Measurements from ENCODE around the gene PPME1. TPM values are rescaled to one million over a fixed set of nuclear protein-coding genes. Genes with fewer than 3 reads are reported as not detected.

Gene PPME1
- total RNA-seq, 1 experiment from 2014 or later = 39.4 TPM

GRCh38 chr11:74282421-74282820 is 111.3 kb downstream of the PPME1 start:
- H2BK5ac ChIP-seq (ENCODE audit: insufficient read length, low read length) = no peak overlapping the region
- H3K9ac ChIP-seq (ENCODE audit: extremely low read depth, insufficient read length, low read length) = no peak overlapping the region
- H3K4me1 ChIP-seq (ENCODE audit: insufficient read depth, low read length) = no peaks in the 10 kb centered on the region
- no peak overlapping the region for H3K27ac ChIP-seq (ENCODE audit: insufficient read length, low read depth, low read length)
- H3K23me2 ChIP-seq (ENCODE audit: insufficient read length, low read depth, low read length, poor library complexity, severe bottlenecking) = no peaks in the 10 kb centered on the region
- H3K18ac ChIP-seq (ENCODE audit: insufficient read length, low read depth, low read length) = no peak overlapping the region
- no peak overlapping the region for H3K4me2 ChIP-seq (ENCODE audit: insufficient read depth, insufficient read length, low read length)
- Mint-ChIP-seq H3K27me3 (ENCODE audit: low read depth) (no peaks in the 10 kb centered on the region; the same call in 1 of the 2 replicates), H3K4me1 (no peaks in the 10 kb centered on the region), H3K9me3 (no peaks in the 10 kb centered on the region), H3K36me3 (ENCODE audit: insufficient read depth in 1 of 3, low read depth in 3 of 3) (no peaks in the 10 kb centered on the region), H3K4me3 (no peak overlapping the region), H3K27ac (no peak overlapping the region)
- H3K9me3 ChIP-seq (ENCODE audit: control insufficient read depth, low read depth, low read length) = no peaks in the 10 kb centered on the region
- H2BK12ac ChIP-seq (ENCODE audit: insufficient read length, low read depth, low read length) = no peak overlapping the region
- H4K20me1 ChIP-seq (ENCODE audit: control insufficient read depth, insufficient read depth, insufficient read length) = no peaks in the 10 kb centered on the region
- no peak overlapping the region for H4K5ac ChIP-seq (ENCODE audit: insufficient read length, low read depth, low read length)
- no peak for DNase-seq
- no peak overlapping the region for H3K56ac ChIP-seq (ENCODE audit: insufficient read length, low read depth, low read length)
- H2BK120ac ChIP-seq (ENCODE audit: low read depth, low read length, poor library complexity, severe bottlenecking) = no peak overlapping the region
- H2AFZ ChIP-seq (ENCODE audit: low read length) = no peak overlapping the region
- H3K14ac ChIP-seq (ENCODE audit: insufficient read depth, low read length) = no peak overlapping the region
- no CpG with 5 or more reads among the region's 3 CpGs for WGBS (ENCODE audit: extremely low coverage, insufficient read length, low lambda C conversion rate)
- H4K91ac ChIP-seq (ENCODE audit: insufficient read length, low read depth, low read length) = no peak overlapping the region
- H2BK15ac ChIP-seq (ENCODE audit: low read depth, low read length) = no peak overlapping the region
- H3K79me1 ChIP-seq (ENCODE audit: insufficient read depth, low read depth, low read length, poor library complexity, severe bottlenecking) = no peaks in the 10 kb centered on the region
- H2AK5ac ChIP-seq (ENCODE audit: insufficient read length, low read length) = no peak overlapping the region
- no peak overlapping the region for H3K4ac ChIP-seq (ENCODE audit: low read depth, low read length)
- no peaks in the 10 kb centered on the region for H3K79me2 ChIP-seq (ENCODE audit: insufficient read depth, low read length)
- no peak overlapping the region for H2BK20ac ChIP-seq (ENCODE audit: low read depth, low read length, poor library complexity, severe bottlenecking)
- H3K27me3 ChIP-seq (ENCODE audit: insufficient read depth, low read length) = no peaks in the 10 kb centered on the region
- TF ChIP-seq CTCF (conservative IDR thresholded peaks at IDR 0.05) = no peak
- no peak overlapping the region for H3K23ac ChIP-seq (ENCODE audit: insufficient read length, low read depth, low read length)
- no peak overlapping the region for H4K8ac ChIP-seq (replicated peaks; ENCODE audit: insufficient read length, low read depth, low read length)
- no peak overlapping the region for H3T11ph ChIP-seq (ENCODE audit: low read length)
